ENCODE results near the gene NPC1.
"Not testable (repeated sequence)": the region's sequence is repeated elsewhere in the genome, so short reads cannot be mapped to it uniquely, and the experiment has no call there.

Gene NPC1

DNA sequence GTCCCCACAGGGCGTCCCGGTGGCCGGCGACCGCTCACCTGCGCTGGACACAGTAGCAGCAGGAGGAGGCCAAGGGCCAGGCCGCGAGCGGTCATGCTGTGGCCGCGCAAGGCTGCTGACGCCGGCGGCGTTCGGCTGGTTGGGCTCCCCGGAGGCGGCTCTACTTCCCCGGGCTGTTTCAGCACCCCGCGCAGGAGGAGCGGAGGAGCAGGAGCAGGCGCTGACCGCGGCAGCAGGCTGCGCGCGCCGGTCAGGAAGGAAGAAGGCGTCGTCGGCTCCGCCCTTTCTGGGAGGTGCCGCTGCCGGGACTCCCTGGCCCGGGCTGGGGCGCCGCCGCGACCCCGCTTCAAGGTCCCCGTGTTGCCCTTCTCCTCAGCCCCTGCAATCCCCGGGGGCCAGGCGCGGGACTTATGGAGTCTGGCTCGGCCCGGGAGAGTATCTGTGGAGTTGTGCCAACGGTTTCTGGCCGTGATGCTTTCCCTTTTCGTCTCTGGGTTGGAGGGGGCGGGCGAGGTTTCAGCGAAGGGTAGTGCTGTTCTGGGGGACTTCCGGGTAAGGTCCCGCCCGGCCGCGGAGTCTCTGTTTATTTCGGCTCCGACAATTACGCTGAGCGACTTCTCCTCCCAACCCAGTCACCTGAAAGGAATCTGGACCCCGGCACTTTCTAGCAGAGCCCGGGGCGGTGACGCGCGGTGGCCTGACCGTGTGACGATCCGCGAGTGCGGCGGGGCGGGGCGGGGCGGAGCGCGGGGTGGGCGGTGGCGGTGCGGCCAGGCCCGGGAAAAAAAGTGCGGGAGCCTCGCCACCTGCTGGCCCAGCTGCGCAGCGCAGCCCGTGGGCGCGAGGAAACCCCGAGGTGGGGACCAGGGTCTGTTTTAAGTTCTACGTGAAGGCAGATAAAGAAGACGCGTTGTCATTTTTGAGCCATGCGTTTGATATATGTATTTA, at the start of gene NPC1:
Gene NPC1, minus strand, starts transcription at position 258 of the 948 bp plus-strand sequence. Its CDS starts 163 bp downstream, at position 95.
- peak; percentile 90 for DNase-seq

DNA sequence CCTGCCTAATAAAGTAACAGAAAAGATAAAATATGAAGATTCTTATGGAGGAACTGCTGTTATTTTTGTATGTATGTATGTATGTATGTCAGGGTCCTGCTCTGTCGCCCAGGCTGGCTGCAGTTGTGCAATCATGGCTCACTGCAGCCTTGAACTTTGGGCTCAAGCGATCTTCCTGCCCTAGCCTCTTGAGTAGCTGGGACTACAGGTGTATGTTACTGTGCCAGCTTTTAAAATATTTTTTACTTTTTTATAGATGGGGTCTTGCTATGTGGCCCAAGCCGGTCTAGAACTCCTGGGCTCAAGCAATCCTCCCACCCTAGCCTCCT, 49.7 kb upstream of the NPC1 start:
- no peak for DNase-seq

DNA sequence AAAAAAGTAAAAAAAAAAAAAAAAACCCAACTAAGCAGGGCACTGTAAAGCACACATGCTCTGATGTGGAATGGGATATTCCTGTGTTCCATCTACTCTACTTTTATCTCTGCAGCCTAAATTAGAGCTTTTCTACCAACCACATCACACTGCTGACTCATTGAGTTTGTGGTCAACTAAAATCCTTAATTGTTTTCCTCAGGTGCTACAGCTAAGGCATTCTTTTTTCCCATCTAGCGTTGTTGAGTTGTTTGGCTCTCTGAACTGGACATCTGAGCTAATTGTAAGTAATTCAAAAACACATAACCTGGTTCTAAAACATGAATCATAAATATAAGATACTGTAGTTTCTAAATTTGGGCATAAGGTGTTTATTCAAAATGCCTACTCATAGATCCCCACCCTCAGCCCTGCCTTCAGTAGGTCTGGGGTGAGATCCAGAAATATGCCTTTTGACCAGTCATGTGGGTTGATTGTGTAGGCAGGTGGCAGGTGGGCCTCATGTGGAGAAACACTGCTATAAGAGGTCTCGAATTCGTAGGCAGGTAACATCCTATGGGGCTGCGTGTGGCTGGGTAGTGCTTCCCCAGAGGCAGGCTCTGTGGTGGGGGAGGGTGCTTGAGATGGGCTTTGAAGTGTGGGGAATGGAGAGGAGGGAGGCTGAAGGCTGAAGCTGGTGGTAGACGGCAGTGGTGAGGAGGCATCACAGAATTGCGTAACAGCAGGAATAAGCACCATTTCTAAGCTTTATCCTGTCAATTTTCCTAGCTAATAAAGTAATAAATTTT, 49.2 kb upstream of the NPC1 start:
- no peak for DNase-seq

DNA sequence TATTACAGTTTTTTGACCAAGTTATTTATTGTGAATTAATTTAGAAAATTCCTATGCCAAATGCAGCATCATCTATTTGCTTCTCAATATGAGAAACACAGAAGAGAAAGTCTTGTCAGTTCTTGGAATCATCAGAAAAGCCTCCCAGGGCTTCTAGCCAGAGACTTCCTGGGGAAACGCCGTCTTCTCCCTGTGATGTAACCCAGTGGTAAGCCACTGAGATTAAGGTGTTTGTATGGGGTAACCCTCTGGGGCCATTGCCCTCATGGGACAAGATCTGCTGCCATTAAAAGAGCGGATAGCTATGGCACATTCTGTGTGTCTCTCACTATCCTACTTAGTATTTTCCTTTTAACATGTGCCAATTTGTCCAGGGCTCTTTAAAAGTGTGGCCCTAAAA, 48.4 kb upstream of the NPC1 start:
- no peak for DNase-seq

DNA sequence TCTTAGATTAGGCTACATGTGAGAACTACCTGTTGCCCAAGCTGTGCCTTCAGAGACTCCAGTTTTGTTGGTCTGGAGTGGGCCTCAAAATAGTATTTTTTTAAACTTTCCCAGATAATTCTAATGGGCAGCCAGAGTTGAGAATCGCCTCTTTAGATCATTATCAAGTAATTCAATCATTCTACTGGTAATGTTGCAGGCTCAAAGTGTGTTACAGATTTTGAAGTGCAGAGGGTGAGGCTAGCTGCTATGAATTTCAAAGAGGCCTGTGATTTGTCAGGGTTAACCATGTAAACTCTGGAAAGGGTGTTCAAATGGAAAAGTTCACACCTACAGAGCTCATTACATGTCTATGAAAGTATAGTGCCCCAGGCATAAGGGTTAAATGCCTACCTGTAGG, 46.3 kb upstream of the NPC1 start:
- no peak for DNase-seq

DNA sequence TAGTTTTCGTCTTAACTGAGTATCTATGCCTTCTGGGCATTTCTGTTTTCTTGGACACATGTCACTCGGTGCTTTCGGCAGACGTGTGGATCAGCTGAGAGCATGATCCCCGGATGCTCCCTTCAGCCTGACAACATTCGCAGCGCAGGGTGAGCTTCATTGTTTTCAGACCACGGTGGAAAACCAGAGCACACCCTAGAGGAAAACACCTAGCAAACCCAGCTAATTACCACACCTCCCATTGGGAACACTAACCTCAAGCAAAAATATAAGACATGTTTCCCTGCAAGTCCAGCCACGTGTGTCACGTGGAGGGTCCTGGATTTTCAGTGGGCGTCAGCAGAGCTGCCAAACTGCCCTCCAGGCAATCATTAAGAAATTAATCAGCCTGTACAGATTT, 45.4 kb upstream of the NPC1 start:
- no peak for DNase-seq

DNA sequence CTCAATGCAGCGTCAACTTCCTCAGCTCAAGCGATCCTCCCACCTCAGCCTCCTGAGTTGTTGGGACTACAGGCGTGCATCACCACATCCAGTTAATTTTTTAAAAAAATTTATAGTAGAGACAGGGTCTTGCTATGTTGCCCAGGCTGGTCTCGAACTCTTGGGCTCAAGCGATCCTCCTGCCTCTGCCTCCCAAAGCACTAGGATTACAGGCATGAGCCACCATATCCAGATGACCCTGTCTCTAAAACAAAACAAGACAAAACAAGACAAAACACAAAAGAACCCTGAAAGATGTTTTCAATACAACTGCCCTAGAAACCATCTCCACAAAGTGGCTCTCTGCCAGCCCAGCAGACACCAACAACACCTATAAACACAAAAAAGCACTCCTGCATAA, 45.0 kb upstream of the NPC1 start:
- no peak for DNase-seq

DNA sequence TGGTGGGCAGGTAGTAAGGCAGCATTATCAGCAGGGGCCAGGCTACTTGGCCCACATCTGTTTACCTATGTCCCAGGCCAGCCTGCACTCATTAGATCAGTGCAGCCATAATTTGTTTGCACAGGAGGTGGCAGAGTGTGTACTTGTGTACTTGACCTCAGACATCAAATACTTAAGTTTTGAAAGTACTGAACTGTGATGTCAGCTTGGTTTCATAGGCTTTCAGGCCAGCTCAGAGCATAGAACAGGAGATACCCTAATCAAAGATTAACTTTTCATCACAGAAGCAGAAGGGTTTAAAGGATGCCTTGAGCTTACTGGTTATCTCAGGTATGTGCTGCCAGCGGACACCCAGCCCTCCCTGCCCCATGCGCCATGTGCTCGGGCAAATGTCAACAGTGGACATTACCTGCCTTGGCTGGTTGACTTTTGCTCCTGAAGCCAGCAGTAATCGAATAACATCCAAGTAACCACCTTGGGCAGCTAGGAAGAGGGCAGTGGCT, 43.2 kb upstream of the NPC1 start:
- no peak for DNase-seq

DNA sequence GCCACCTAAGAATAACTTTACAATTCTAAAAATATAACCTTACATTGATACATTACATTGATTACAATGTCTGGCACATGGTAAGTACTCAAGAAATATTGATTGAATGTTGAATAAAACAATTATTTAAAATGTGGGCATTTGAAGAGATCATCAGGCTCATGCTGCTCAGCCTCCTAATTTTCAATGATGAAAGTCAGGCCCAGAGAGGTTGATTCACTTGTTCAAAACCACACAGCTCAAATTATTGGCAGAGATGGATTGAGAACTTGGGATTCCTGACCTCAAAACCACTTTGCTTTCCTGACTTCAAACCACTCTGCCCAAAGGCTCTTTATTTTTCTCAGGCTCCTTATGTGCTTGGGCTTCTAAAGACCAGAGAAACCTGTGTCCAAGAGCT, 41.7 kb upstream of the NPC1 start:
- no peak for DNase-seq

DNA sequence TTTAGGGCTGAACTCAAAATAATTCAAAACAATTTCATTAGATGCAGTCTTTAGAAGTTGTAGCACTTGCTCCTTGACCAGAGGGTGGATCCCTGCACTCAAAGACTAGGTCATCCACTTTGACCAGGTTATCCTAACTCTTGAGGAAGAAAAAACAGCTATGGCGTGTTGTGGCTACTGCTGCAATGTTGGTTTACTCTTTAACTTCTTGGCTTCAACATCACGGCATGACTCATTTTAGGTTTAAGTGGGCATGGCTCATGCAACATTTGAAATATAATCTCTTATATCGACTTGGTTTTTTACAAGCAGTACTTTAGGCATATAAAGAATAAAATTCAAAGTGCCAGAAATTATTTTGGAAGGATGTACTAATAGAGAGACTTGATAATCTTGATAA, 41.0 kb upstream of the NPC1 start:
- no peak for DNase-seq

DNA sequence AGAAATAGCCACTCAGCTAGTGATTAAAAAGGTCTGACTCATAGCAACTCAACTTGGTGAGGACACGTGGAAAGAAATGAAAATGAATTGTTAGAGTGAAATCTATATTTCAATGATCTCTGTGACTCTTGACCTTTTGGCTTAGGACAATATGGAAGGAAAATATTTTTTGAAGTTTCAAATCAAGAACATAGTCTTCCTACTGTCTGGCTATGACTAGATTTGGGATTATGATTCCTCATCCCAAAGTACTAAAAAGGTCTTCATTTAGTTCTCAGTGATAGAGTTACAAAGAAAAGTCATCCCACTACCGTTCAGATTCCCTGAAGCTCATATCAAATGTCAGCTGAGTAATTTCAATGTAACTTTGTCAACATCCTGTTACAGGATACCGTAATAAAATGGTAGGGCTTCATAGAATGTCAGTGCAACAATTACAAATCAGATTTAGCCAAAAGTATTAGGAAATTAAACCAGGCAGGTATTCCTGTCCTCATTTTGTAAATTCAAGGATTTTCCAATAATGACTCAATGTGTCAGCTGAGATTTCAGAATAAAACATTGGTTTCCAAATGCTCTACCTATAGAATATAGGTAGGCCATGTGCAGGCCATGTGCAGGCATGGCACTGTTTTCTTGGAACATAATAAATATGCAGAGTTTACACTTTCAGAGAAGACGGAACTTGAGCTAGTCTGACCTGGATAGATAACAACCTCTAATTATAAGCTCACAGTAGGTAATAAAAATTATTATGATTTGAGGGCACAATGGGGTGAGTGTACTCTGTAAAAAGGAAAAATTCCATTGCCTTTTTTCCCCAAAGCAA, 40.4 kb upstream of the NPC1 start:
- DNase-seq: no peak

DNA sequence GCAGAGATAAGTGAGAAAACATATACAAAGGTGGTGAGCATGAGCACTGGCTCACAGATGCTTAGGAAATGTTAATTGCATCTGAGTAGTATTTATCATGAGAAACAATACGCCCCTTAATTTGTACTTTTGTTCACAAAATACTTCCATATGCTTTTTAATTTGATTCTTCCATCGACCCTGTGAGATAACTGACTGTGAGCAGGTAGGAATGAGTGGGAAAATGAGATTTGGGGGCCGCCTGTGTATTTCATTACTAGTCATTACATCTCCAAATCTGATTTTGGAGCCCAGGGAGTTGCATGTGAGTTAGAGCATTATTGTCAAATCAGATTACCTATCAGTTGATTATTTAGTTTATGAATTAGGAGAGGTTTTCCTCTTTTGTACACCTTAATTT, 36.7 kb upstream of the NPC1 start:
- DNase-seq: no peak

DNA sequence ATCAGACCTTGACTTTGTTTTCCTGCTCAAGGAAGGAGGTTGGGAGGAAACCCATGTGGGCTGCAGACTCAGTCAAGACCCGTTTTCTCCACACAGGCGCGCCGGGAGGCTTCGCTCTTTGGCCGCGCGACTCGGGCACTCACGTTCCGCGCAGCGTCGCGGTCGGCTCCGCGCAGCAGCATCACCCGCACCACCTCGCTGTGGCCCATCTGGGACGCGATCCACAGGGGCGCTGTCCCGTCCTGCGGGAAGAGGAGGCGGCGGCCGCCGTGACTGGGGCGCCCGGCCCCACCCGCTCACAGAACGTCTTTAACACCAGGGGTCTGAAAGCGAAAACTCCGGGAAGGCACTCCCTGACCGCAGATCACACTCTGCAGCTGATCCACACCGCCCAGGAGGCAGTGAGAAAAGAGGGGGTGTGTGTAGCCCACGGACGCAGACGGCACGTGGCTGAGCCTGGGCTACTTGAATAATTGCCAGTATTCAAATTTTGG, 33.1 kb upstream of the NPC1 start:
- no peak for DNase-seq

DNA sequence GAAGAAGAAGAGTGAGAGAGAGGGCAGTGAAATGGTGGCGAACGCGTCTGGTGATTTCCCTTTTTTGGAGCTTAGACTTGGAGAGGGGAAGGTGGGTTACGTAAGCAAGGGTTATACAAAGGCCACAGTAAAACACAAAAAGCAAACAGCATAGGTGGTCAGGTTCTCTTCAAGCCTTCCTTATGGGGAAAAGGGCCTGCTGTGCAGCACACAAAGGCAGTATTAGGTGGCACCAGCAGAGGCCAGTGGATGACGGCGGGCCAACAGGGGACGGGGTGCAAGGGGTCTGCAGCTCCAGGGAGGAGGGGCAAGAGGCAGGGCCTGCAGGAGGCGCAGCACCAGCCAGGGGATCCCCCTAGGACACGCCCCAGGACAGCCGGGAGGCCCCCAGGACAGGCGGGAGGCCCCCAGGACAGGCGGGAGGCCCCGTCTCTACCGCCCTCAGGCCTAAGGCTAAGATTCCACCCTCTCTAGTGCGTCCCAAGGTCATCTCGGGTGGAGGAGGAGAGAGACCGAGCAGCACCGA, 32.6 kb upstream of the NPC1 start:
- no peak for DNase-seq

DNA sequence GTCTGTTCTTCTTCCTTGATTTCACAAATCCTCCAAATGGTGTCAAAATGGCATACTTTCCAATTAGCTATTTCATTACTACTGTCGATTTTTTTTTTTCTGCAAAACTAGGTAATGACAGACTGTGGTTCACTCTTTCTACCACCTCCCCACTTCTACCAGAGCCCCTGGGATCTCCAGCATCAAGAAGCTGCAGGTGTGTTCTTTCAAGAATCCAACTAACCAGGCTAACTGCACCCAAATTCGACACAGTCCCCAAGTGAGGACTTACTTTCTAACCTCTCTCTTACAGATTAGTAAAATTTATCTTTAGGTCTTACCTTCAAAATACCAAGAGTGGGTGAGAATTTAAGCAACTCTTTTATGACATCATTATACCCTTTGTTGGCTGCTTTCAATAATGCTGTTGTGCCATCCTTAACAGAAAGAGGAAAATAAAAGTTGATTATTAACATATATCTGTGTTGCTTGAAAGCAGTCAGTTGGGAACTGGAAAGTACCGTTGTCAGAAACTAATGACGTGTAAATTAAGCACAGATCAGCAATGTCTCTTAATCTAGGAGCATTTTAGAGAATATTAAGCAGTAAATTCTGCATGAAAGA, 31.2 kb upstream of the NPC1 start:
- DNase-seq: no peak

DNA sequence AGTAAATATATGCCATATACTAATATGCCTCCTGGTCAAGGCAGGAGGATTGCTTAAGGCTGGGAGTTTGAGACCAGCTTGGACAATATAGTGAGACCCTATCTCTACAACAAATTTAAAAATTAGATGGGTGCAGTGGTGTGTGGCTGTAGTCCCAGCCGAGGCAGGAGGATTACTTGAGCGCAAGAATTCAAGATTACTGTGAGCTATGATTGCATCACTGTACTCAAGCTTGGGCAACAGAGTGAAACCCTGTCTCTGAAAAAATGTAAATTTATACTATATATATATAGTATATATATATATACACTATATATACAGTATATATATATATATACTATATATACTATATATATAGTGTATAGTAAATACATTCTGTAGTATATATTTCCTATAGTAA, 30.0 kb upstream of the NPC1 start:
- no peak for DNase-seq

DNA sequence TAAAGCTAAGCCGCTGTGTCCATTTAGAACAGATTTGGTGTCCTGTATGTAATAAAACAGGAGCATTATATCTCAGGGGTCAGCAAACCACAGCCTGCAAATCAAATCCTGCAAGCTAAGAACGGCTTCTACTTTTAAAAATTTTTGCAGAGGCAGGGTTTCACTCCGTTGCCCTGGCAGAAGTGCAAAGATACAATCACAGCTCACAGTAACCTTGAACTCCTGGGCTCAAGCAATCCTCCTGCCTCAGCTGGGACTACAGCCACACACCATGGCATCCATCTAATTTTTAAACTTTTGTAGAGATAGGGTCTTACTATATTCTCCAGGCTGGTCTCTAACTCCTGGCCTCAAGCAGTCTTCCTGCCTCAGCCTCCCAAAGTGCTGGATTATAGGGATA, 28.6 kb upstream of the NPC1 start:
- DNase-seq: no peak

DNA sequence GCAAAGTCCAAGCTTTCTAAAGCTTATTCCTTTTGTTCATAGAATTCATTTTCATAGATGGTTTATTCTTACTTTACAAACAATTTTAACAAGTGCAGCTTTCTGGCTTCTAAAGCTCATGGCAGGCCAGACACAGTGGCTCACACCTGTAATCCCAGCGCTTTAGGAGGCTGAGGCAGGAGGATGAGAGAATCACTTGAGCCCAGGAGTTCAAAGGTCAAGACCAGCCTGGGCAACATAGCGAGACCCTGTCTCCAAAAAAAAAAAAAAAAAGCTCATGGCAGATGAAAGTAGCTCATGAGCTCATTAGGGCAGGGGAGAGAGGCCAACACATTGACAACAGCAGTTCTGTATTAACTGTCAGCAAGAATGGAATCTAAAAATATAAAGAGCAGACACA, 28.1 kb upstream of the NPC1 start:
- no peak for DNase-seq

DNA sequence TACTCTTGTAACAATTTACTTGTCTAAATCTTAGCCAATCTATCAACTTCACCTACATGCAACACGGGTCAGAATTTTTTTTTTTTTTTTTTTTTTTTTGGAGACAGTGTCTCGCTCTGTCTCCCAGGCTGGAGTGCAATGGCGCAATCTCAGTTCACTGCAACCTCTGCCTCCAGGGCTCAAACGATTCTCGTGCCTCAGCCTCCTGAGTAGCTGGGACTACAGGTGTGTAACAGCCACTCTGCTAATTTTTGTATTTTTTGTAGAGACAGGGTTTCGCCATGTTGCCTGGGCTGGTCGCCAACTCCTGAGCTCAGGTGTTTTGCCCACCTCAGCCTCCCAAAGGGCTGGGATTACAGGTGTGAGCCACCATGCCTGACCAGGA, 26.8 kb upstream of the NPC1 start:
- not testable (repeated sequence) for DNase-seq

DNA sequence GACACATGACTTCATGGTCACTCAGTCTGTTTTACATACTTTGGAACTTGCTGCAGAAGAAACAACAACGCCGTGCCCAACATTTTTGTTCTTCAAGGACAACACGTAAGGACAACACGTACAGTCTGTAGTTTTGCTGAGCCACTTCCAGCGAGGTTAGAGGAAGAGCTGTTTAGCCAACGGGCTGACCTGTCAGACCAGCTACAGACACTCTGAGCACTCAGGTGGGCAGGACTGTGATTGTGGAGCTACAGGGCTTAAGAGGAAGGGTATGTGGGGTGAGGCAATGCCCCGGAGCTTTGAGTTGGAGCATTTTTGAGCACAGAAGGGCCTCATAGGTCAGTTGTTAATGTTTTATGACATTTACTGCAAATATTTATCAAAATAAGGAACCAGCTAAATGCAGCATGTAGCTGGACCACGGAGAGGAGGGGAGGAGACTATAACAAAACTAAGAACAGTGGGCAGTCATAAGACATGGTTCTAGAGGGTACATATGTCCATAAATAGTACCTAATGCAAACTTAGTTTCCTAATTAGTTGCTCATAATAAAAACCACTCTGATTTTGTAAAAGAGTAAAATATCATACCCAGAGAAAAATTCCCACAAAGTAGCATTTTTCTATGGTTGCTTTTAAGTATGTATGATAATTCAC, 26.3 kb upstream of the NPC1 start:
- DNase-seq: no peak

DNA sequence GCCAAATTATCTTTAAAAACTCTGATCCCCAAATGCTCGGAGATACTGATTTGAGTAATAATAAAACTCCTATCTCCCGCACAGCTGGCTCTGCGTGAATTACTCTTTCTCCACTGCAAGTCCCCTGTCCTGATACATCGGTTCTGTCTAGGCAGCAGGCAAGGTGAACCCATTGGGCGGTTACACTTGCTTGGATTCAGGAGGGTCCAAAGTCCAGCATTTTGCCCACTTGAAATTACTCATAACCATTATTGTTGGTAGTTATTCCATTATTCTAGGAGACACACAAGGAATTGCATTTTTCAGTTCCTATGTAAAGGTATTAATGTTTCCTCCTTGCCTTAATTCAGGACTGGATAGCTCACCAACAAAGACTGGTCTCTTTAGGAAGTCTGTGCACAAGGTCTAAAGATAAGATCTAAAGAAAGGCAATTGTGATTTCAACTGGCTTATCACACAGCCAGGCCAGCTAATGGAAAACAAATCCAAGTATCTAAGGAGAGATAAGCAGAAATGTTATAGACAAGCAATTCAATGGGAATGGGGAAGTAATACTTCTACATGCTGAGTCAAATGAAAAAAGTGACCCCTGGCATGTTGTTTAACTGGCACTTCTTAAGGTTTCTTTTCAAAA, 23.2 kb upstream of the NPC1 start:
- DNase-seq: no peak
